Keratinocyte (primary cell): Measurements from ENCODE around the gene FRMD4B. TPM values are rescaled to one million over a fixed set of nuclear protein-coding genes. Genes with fewer than 3 reads are reported as not detected.

Experiments
- DNase-seq: peaks from one replicate; pipeline ENCODE4 v3.0.0-alpha.2; 2011; ENCODE audit warnings: low read depth, missing footprints, low spot score
- FAIRE-seq: peaks from 2 replicates; lab custom pipeline; 2011; peaks lifted over from hg19 to GRCh38; lab: Jason Lieb, UNC
- H2AFZ ChIP-seq: 2 replicates; pipeline ENCODE4 v1.6.0; 2012; ENCODE audit warnings: low read length, control low read depth, inconsistent platforms; ENCODE audit not compliant: control insufficient read depth
- H3K27ac ChIP-seq: 2 replicates; pipeline ENCODE4 v1.5.1; 2011; ENCODE audit warnings: low read length; ENCODE audit not compliant: control insufficient read depth, insufficient read depth
- H3K27me3 ChIP-seq: 3 replicates; pipeline ENCODE4 v1.6.0; 2011; ENCODE audit warnings: low read length; ENCODE audit not compliant: control insufficient read depth, insufficient read depth; ENCODE audit errors: extremely low read depth
- H3K36me3 ChIP-seq, 2 experiments: 2 replicates in 1 of 2; 3 replicates in 1 of 2; pipeline ENCODE4 v1.5.1; 2011; ENCODE audit warnings: low read length in 2 of 2, mild to moderate bottlenecking in 1 of 2; ENCODE audit not compliant: control insufficient read depth in 2 of 2, insufficient read depth in 2 of 2; ENCODE audit errors: extremely low read depth in 1 of 2
- H3K4me1 ChIP-seq: 3 replicates; pipeline ENCODE4 v1.5.1; 2011; ENCODE audit warnings: low read length; ENCODE audit not compliant: control insufficient read depth, insufficient read depth; ENCODE audit errors: extremely low read depth
- H3K4me2 ChIP-seq: 3 replicates; pipeline ENCODE4 v1.6.0; 2011; ENCODE audit warnings: low read depth, low read length; ENCODE audit not compliant: control insufficient read depth, insufficient read depth; ENCODE audit errors: extremely low read depth
- H3K4me3 ChIP-seq, 3 experiments: fragments of 200-600 bp in 1 of 3; sonication (generic) in 1 of 3; 2 replicates in 2 of 3; 3 replicates in 1 of 3; pipeline ENCODE4 v1.5.1; 2011 to 2016; ENCODE audit warnings: low read length in 3 of 3, mild to moderate bottlenecking in 3 of 3, control low read depth in 2 of 3, inconsistent platforms in 1 of 3, low read depth in 1 of 3, mixed read lengths in 1 of 3, mixed run types in 1 of 3, moderate library complexity in 1 of 3; ENCODE audit not compliant: control insufficient read depth in 2 of 3, insufficient read depth in 2 of 3; ENCODE audit errors: extremely low read depth in 1 of 3
- H3K79me2 ChIP-seq: 2 replicates; pipeline ENCODE4 v1.6.0; 2012; ENCODE audit warnings: low read length; ENCODE audit not compliant: control insufficient read depth, insufficient read depth
- H3K9ac ChIP-seq: 3 replicates; pipeline ENCODE4 v1.6.0; 2011; ENCODE audit warnings: low read length; ENCODE audit not compliant: control insufficient read depth, insufficient read depth; ENCODE audit errors: extremely low read depth
- H3K9me1 ChIP-seq: 3 replicates; pipeline ENCODE4 v1.6.0; 2011; ENCODE audit warnings: low read length; ENCODE audit not compliant: control insufficient read depth, insufficient read depth; ENCODE audit errors: extremely low read depth
- H3K9me3 ChIP-seq: 2 replicates; pipeline ENCODE4 v1.5.1; 2012; ENCODE audit warnings: low read depth, low read length; ENCODE audit not compliant: control insufficient read depth
- H4K20me1 ChIP-seq: 3 replicates; pipeline ENCODE4 v1.6.0; 2011; ENCODE audit warnings: low read length; ENCODE audit not compliant: control insufficient read depth, insufficient read depth; ENCODE audit errors: extremely low read depth
- CTCF ChIP-seq, 3 experiments: IDR thresholded peaks in 1 of 3; conservative IDR thresholded peaks in 1 of 3; optimal IDR thresholded peaks in 1 of 3; 2 replicates in 2 of 3; 3 replicates in 1 of 3; pipeline versions ENCODE3 to v1.5.1; 2011; ENCODE audit warnings: low read length in 3 of 3, mild to moderate bottlenecking in 3 of 3, moderate library complexity in 2 of 3, control low read depth in 1 of 3, inconsistent platforms in 1 of 3; ENCODE audit not compliant: insufficient read depth in 2 of 3; ENCODE audit errors: extremely low read depth in 1 of 3
- EZH2 ChIP-seq: IDR thresholded peaks from one replicate; pipeline ENCODE4 v1.6.1; 2012; ENCODE audit warnings: inconsistent platforms, mild to moderate bottlenecking, low read length, moderate library complexity
- dilution Hi-C: fragments of 300-500 bp; cut with MboI; formaldehyde crosslinking; loops from one replicate; pipeline ENCODE4 v1.7.0; 2020; ENCODE audit warnings: low sequenced_read_pairs; ENCODE audit not compliant: extremely low pct_ligation_motif_present
- polyA plus RNA-seq, 5 experiments: library from polyadenylated mRNA; depleted of rRNA in 3 of 5; stranded (reverse) in 3 of 5; stranded (forward) in 1 of 5; unstranded in 1 of 5; fragments of >200 nt; gene quantifications; 1 replicate in 1 of 5; 2 replicates in 3 of 5; 3 replicates in 1 of 5; pipeline versions ENCODE4 v1.2.1 to v1.2.3, GENCODE V29; 2011 to 2012; ENCODE audit warnings: missing spikeins in 2 of 5, low read depth in 1 of 5, low replicate concordance in 1 of 5

Gene FRMD4B
- polyA plus RNA-seq, 1 donor (not counting 4 experiments of a cell fraction or from before 2014, with no cell fraction given): 48.3 TPM

GRCh38 chr3:69354948-69355347 is 30.9 kb downstream of the FRMD4B start:
- Histone ChIP-seq H3K36me3 (peaks cover 0 to 3% of the 10 kb centered on the region in 2 experiments), H2AFZ (no peak overlapping the region), H3K4me1 (peaks cover 20% of the 10 kb centered on the region), H3K4me3 (no peak overlapping the region), H3K79me2 (peaks cover 51% of the 10 kb centered on the region), H3K4me2 (no peak overlapping the region), H3K27ac (no peak overlapping the region), H4K20me1 (no peaks in the 10 kb centered on the region), H3K9me1 (no peaks in the 10 kb centered on the region), H3K9me3 (no peaks in the 10 kb centered on the region), H3K9ac (no peak overlapping the region), H3K27me3 (no peaks in the 10 kb centered on the region)
- dilution Hi-C loops: no loop called here
- FAIRE-seq (peak; percentile 65), DNase-seq (peak; percentile 19)
- TF ChIP-seq EZH2 (no peak), CTCF (optimal IDR thresholded peaks at IDR 0.05 in 1 of 3, IDR thresholded peaks at IDR 0.05 in 1 of 3, conservative IDR thresholded peaks at IDR 0.05 in 1 of 3; ENCODE audit: extremely low read depth in 1 of 3, insufficient read depth in 2 of 3, low read length in 3 of 3) (no peak)

- no peak overlapping the region for H3K9ac ChIP-seq
- H3K4me1 ChIP-seq: peaks cover 20% of the 10 kb centered on the region
- no peak overlapping the region for H2AFZ ChIP-seq
- no peaks in the 10 kb centered on the region for H3K27me3 ChIP-seq
- DNase-seq (no peak), FAIRE-seq (no peak)
- no peaks in the 10 kb centered on the region for H3K9me1 ChIP-seq
- H3K9me3 ChIP-seq: no peaks in the 10 kb centered on the region
- no peaks in the 10 kb centered on the region for H3K36me3 ChIP-seq
- no peak overlapping the region for H3K4me3 ChIP-seq
- H4K20me1 ChIP-seq: no peaks in the 10 kb centered on the region
- dilution Hi-C loops: no loop called here
- no peak overlapping the region for H3K27ac ChIP-seq
- peaks cover 44% of the 10 kb centered on the region for H3K79me2 ChIP-seq
- TF ChIP-seq EZH2: no peak
- no peak for TF ChIP-seq CTCF (optimal IDR thresholded peaks at IDR 0.05 in 1 of 3, IDR thresholded peaks at IDR 0.05 in 1 of 3, conservative IDR thresholded peaks at IDR 0.05 in 1 of 3; ENCODE audit: extremely low read depth in 1 of 3, insufficient read depth in 2 of 3, low read length in 3 of 3)
- no peak overlapping the region for H3K4me2 ChIP-seq
Observed at GRCh38 chr3:69353503-69353902, 32.4 kb downstream of the FRMD4B start.
